Heart left ventricle (tissue), 16 donors: ENCODE measurements around the gene ASCC1. TPM values are rescaled to one million over a fixed set of nuclear protein-coding genes. Genes with fewer than 3 reads are reported as not detected.
A peak's percentile ranks its signal among the peaks of the same experiment; 100 is the strongest.

ENCODE experiments used
- ATAC-seq, 4 donors: fragments of 200-7000 bp; cut with Tn5 transposase; one replicate each; pipeline ENCODE4 v1.9.1; 2020 to 2022; ENCODE audit warnings: moderate library complexity in 4 of 4, mild to moderate bottlenecking in 3 of 4, moderate number of reproducible peaks in 1 of 4
- DNase-seq, 5 donors: peaks; one replicate each; pipeline ENCODE4 v3.0.0-alpha.2; 2020
- H3K27ac ChIP-seq, 12 donors: fragments of 200-600 bp; sonication (generic) in 4 of 12; one replicate each; pipeline versions ENCODE4 v1.5.0 to v1.8.0; 2016 to 2022; ENCODE audit warnings: mild to moderate bottlenecking in 2 of 12
- H3K27me3 ChIP-seq, 9 donors: fragments of 200-600 bp; sonication (generic) in 2 of 9; one replicate each; pipeline versions ENCODE4 v1.5.1 to v1.8.0; 2016 to 2022; ENCODE audit warnings: mild to moderate bottlenecking in 3 of 9
- H3K36me3 ChIP-seq, 9 donors: fragments of 200-600 bp; sonication (generic) in 2 of 9; one replicate each; pipeline versions ENCODE4 v1.5.0 to v1.8.0; 2018 to 2022; ENCODE audit warnings: mild to moderate bottlenecking in 2 of 9
- H3K4me1 ChIP-seq, 12 donors: fragments of 200-600 bp; sonication (generic) in 4 of 12; one replicate each; pipeline versions ENCODE4 v1.5.0 to v1.8.0; 2016 to 2022; ENCODE audit warnings: mild to moderate bottlenecking in 3 of 12
- H3K4me3 ChIP-seq, 12 donors: fragments of 200-600 bp; sonication (generic) in 4 of 12; one replicate each; pipeline versions ENCODE4 v1.5.0 to v1.8.0; 2017 to 2022; ENCODE audit warnings: mild to moderate bottlenecking in 9 of 12, moderate library complexity in 4 of 12
- H3K9me3 ChIP-seq, 12 donors: fragments of 200-600 bp; sonication (generic) in 4 of 12; one replicate each; pipeline versions ENCODE4 v1.5.0 to v1.8.0; 2016 to 2022; ENCODE audit warnings: mild to moderate bottlenecking in 1 of 12
- CTCF ChIP-seq, 12 donors: fragments of 200-600 bp; sonication (generic) in 4 of 12; IDR thresholded peaks; one replicate each; pipeline versions ENCODE4 v1.5.0 to v1.8.0; 2018 to 2022; ENCODE audit warnings: antibody characterized with exemption in 12 of 12, mild to moderate bottlenecking in 5 of 12
- POLR2A ChIP-seq, 2 donors: fragments of 450-650 bp; IDR thresholded peaks; one replicate each; pipeline ENCODE4 v1.6.1; 2017; ENCODE audit warnings: antibody characterized with exemption in 2 of 2, mild to moderate bottlenecking in 2 of 2, moderate library complexity in 2 of 2
- WGBS, 4 donors: extraction: QIAGEN DNeasy Blood & Tissue Kit in 2 of 4; methylation state at CpG; one replicate each; pipeline versions ENCODE4 v1.1.5 to v1.1.7; 2013 to 2018; 5-methylcytosine and 5-hydroxymethylcytosine counted together
- intact Hi-C, 10 donors: fragments of 100-400 bp; cut with DNase I; formaldehyde crosslinking; loops; one replicate each; pipeline versions ENCODE4 v1.11.1 to v1.14.2; 2022
- polyA plus RNA-seq, 2 donors: library from polyadenylated mRNA; stranded (reverse); fragments of 200-250 nt; gene quantifications; one replicate each; pipeline ENCODE4 v1.2.3, GENCODE V29; 2013
- total RNA-seq, 9 donors: library from RNA; depleted of rRNA in 2 of 9; stranded (reverse); fragments of >200 nt in 2 of 9; fragmentation: NEBNext Ultra II Directional in 3 of 9; extraction: Animal tissue kit (Norgen Biotek cat#: 25700) in 3 of 9; gene quantifications; one replicate each; pipeline versions ENCODE4 v1.1.0 to v1.2.4, GENCODE V29; 2016 to 2023
- donor health status: ischemic (EF 13 %, LVEDD 7.1; RV severe dilation, severe dysfunction).
- donor health status: healthy with polysubstance abuse.
- donor health status: DM: no; HTN: yes; CAD: no.
- donor health status: DM: no; HTN: no; CAD: no.
- donor health status: ischemic (EF 25% LVEDD 6.9; RV normal size, moderate dysfunction).
- donor health status: ischemic (EF 25% LVEDD 5.7; RV mildly dilated, moderate dysfunction).
- donor health status: healthy.
- donor health status: DM: yes; HTN: yes; CAD: no.
- donor health status: ischemic (EF 35%, LVEDD 5.7; RV mildly dilated, moderate dysfunction).
- donor health status: nonischemic (EF 11% LVEDD 7.7; RV severe dilation, severe dysfunction).
- donor health status: DM: yes; HTN: yes; CAD: no.
- donor health status: PGD.
- donor health status: ischemic (EF 29% LVEDD 5.4; RV normal size, mild dysfunction).
- donor health status: nonischemic (EF 23%, LVEDD 6.1; RV moderate dilation, normal function).

ASCC1 gene
- total and polyA plus RNA-seq, 11 donors: 12.0 to 49.6 (median 35.3) TPM

- H3K4me3 ChIP-seq: no peak overlapping the region
- H3K4me1 ChIP-seq: peaks cover 0 to 19% (median 7%) of the 10 kb centered on the region in 12 donors
- H3K27me3 ChIP-seq: no peaks in the 10 kb centered on the region
- no peaks in the 10 kb centered on the region for H3K9me3 ChIP-seq
- intact Hi-C loops: loop anchor here in 5 of 10 donors (5.0 to 10.0 kb wide), 4 partner anchors 48 to 268 kb away; partner anchors contain the start of genes ANAPC16 (in 3 of the 5) and ASCC1 (in 3 of the 5)
- H3K27ac ChIP-seq: peak overlapping the region in 2 of 12 donors; percentile 20 to 57
- TF ChIP-seq POLR2A (IDR thresholded peaks at IDR 0.05) (no peak), CTCF (IDR thresholded peaks at IDR 0.05) (no peak)
- DNase-seq: no peak
- no peak for ATAC-seq
- 56 to 65% (median 58%) methylated on average over 21 of the region's 21 CpGs for WGBS, 4 donors
- peaks cover 0 to 4% (median 0%) of the 10 kb centered on the region in 9 donors for H3K36me3 ChIP-seq
Observed at GRCh38 chr10:72058989-72059842, 156.9 kb downstream of the ASCC1 start.

GRCh38 chr10:72058347-72058898, 157.7 kb downstream of the ASCC1 start:
- peak overlapping the region in 3 of 12 donors; percentile 18 to 57 (median 20) for H3K27ac ChIP-seq

GRCh38 chr10:72056932-72057751, 158.9 kb downstream of the ASCC1 start:
- H3K4me3 ChIP-seq: no peak overlapping the region
- no peaks in the 10 kb centered on the region for H3K36me3 ChIP-seq
- H3K27ac ChIP-seq: peak overlapping the region in 1 of 12 donors; percentile 57
- intact Hi-C loops: loop anchor here in 5 of 10 donors (5.0 to 10.0 kb wide), 4 partner anchors 50 to 270 kb away; partner anchors contain the start of genes ANAPC16 (in 3 of the 5) and ASCC1 (in 3 of the 5)
- DNase-seq (no peak), ATAC-seq (no peak)
- no peaks in the 10 kb centered on the region for H3K27me3 ChIP-seq
- no peaks in the 10 kb centered on the region for H3K9me3 ChIP-seq
- WGBS, 4 donors: 75 to 86% (median 81%) methylated on average over 24 to 25 of the region's 25 CpGs
- no peak for TF ChIP-seq CTCF (IDR thresholded peaks at IDR 0.05)
- TF ChIP-seq POLR2A (IDR thresholded peaks at IDR 0.05): no peak
- peaks cover 0 to 19% (median 7%) of the 10 kb centered on the region in 12 donors for H3K4me1 ChIP-seq

More at GRCh38 chr10:72058347-72058898, 157.7 kb downstream of the ASCC1 start:
- TF ChIP-seq CTCF (IDR thresholded peaks at IDR 0.05): no peak
- TF ChIP-seq POLR2A (IDR thresholded peaks at IDR 0.05): no peak
- H3K36me3 ChIP-seq: no peaks in the 10 kb centered on the region
- H3K4me3 ChIP-seq: no peak overlapping the region
- WGBS, 4 donors: 67 to 77% (median 76%) methylated on average over 12 of the region's 12 CpGs
- DNase-seq (no peak), ATAC-seq (peak; percentile 56 to 68 (median 62))
- intact Hi-C loops: loop anchor here in 5 of 10 donors (5.0 to 10.0 kb wide), 4 partner anchors 49 to 269 kb away; partner anchors contain the start of genes ANAPC16 (in 3 of the 5) and ASCC1 (in 3 of the 5)
- H3K9me3 ChIP-seq: no peaks in the 10 kb centered on the region
- H3K27me3 ChIP-seq: no peaks in the 10 kb centered on the region
- peaks cover 0 to 19% (median 7%) of the 10 kb centered on the region in 12 donors for H3K4me1 ChIP-seq
